K562 (cell line): Measurements from ENCODE around the gene BAIAP2L2. TPM values are rescaled to one million over a fixed set of nuclear protein-coding genes. Genes with fewer than 3 reads are reported as not detected.

Experiments used
- BCOR ChIP-seq: fragments of 450-650 bp; IDR thresholded peaks from 2 replicates; pipeline ENCODE4 v1.6.1; 2016
- EP400 ChIP-seq: fragments of 450-650 bp; IDR thresholded peaks from 2 replicates; pipeline ENCODE4 v1.6.1; 2017; ENCODE audit warnings: antibody characterized with exemption, mild to moderate bottlenecking, moderate library complexity
- KDM1A ChIP-seq, 2 experiments: fragments of 450-650 bp; IDR thresholded peaks; 2 replicates each; pipeline ENCODE4 v1.6.1; 2016; ENCODE audit warnings: mild to moderate bottlenecking in 2 of 2
- RBM25 ChIP-seq: fragments of 200-400 bp; formaldehyde crosslinking; IDR thresholded peaks from 2 replicates; pipeline ENCODE4 v1.6.1; 2018; ENCODE audit warnings: low read length, low read depth, moderate library complexity; ENCODE audit not compliant: severe bottlenecking
- SAFB2 ChIP-seq: fragments of 200-400 bp; formaldehyde crosslinking; IDR thresholded peaks from 2 replicates; pipeline ENCODE4 v1.6.1; 2018; ENCODE audit warnings: borderline replicate concordance, low read length, low read depth, moderate library complexity; ENCODE audit not compliant: severe bottlenecking
- TRIM28 ChIP-seq: fragments of 450-650 bp; IDR thresholded peaks from 2 replicates; pipeline ENCODE4 v1.6.1; 2017
- polyA plus RNA-seq, 8 experiments: library from polyadenylated mRNA; depleted of rRNA in 4 of 8; stranded (reverse) in 5 of 8; unstranded in 3 of 8; fragments of >200 nt; fragmentation: Nextera tagmentation in 2 of 8; fragmentation: Illumina TruSeq in 1 of 8; extraction: Ambion mirVana in 2 of 8; extraction: Trizol in 1 of 8; gene quantifications; 2 replicates each; pipeline versions ENCODE4 v1.2.1 to v1.2.3, GENCODE V29; 2011 to 2014; ENCODE audit warnings: inconsistent platforms in 1 of 8, missing spikeins in 1 of 8
- total RNA-seq, 7 experiments: library from RNA; depleted of rRNA in 6 of 7; stranded (reverse); fragments of >200 nt in 6 of 7; fragmentation: Illumina TruSeq in 2 of 7; extraction: Trizol in 2 of 7; gene quantifications; 2 replicates each; pipeline versions ENCODE4 v1.2.1 to v1.2.3, GENCODE V29; 2011 to 2021; ENCODE audit warnings: low replicate concordance in 1 of 7
- TF ChIP-seq, protein P1 (sequence below): fragments of 450-650 bp; IDR thresholded peaks from 2 replicates; pipeline ENCODE4 v1.6.1; 2016
- TF ChIP-seq, protein P2 (sequence below): fragments of 450-650 bp; formaldehyde crosslinking; IDR thresholded peaks from 2 replicates; pipeline ENCODE4 v1.4.0; 2022; ENCODE audit warnings: missing genetic modification characterization
- TF ChIP-seq, protein P3 (sequence below): IDR thresholded peaks from 2 replicates; pipeline ENCODE4 v1.6.1; 2011; ENCODE audit warnings: borderline replicate concordance, low read depth, mild to moderate bottlenecking, moderate library complexity, low read length; ENCODE audit not compliant: insufficient read depth, poor library complexity, severe bottlenecking
- TF ChIP-seq, protein P4 (sequence below), 2 experiments: fragments of 450-650 bp in 1 of 2; sonication (generic) in 1 of 2; formaldehyde crosslinking in 1 of 2; IDR thresholded peaks; 2 replicates each; pipeline versions ENCODE4 v1.7.1 to v1.9.0; 2016 to 2022; ENCODE audit warnings: inconsistent platforms in 1 of 2, mild to moderate bottlenecking in 1 of 2, missing genetic modification reagents in 1 of 2
- TF ChIP-seq, protein P5 (sequence below), 3 experiments: fragments of 200-800 bp in 1 of 3; sonication (Bioruptor generic) in 1 of 3; sonication (generic) in 1 of 3; formaldehyde crosslinking in 1 of 3; IDR thresholded peaks; 2 replicates each; pipeline versions ENCODE4 v1.6.1 to v1.8.0; 2016 to 2022; ENCODE audit warnings: mild to moderate bottlenecking in 2 of 3, missing compliant biosample characterization in 2 of 3, missing genetic modification characterization in 2 of 3, missing genetic modification reagents in 1 of 3

Gene BAIAP2L2
- total and polyA plus RNA-seq, 9 of the 15 experiments (the other 6 are each of a cell fraction or from before 2014, with no cell fraction given) = 0.04 to 0.22 (median 0.07) TPM; not detected in 4

DNA sequence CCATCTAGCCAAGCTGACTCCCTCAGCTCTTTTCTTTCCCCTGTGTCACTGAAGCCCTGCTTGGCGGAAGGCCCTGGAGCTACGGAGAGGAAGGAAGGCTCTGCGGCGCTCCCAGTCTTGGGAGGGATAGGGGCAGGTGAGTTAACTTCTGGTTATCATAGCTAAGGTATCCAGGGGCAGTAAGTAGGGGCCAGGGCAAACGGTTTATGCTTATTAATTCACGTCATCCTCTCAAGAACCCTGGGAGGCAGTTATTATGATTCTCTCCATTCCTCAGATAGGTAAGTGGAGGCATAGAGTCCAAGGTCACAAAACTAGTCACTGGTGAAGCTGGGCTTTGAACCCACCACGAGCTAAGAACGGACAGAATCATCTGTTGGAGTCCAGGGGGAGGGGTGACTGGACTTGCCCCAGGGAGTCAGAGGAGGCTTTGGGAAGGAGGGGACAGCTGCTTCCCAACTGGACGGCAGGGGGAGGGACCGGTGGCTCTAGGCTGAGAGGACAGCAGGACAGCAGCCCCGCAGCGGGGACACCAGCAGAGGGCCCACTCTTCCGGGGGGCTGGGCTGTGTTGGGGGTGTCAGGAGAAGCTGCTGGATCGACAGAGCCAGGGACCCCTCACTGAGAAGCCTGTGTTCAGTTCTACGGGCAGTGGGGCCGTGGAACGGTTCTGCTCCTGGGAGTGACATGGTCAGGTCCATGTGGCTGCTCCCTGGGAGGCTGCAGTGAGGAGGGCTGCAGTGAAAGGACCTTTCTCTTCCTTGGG is 3.5 kb downstream of the BAIAP2L2 start (continued):
- TF ChIP-seq, protein P1, sequence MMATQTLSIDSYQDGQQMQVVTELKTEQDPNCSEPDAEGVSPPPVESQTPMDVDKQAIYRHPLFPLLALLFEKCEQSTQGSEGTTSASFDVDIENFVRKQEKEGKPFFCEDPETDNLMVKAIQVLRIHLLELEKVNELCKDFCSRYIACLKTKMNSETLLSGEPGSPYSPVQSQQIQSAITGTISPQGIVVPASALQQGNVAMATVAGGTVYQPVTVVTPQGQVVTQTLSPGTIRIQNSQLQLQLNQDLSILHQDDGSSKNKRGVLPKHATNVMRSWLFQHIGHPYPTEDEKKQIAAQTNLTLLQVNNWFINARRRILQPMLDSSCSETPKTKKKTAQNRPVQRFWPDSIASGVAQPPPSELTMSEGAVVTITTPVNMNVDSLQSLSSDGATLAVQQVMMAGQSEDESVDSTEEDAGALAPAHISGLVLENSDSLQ = no peak
- TF ChIP-seq, protein P2, sequence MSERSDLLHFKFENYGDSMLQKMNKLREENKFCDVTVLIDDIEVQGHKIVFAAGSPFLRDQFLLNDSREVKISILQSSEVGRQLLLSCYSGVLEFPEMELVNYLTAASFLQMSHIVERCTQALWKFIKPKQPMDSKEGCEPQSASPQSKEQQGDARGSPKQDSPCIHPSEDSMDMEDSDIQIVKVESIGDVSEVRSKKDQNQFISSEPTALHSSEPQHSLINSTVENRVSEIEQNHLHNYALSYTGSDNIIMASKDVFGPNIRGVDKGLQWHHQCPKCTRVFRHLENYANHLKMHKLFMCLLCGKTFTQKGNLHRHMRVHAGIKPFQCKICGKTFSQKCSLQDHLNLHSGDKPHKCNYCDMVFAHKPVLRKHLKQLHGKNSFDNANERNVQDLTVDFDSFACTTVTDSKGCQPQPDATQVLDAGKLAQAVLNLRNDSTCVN (CRISPR knock-in tag) = no peak
- TF ChIP-seq, protein P3, sequence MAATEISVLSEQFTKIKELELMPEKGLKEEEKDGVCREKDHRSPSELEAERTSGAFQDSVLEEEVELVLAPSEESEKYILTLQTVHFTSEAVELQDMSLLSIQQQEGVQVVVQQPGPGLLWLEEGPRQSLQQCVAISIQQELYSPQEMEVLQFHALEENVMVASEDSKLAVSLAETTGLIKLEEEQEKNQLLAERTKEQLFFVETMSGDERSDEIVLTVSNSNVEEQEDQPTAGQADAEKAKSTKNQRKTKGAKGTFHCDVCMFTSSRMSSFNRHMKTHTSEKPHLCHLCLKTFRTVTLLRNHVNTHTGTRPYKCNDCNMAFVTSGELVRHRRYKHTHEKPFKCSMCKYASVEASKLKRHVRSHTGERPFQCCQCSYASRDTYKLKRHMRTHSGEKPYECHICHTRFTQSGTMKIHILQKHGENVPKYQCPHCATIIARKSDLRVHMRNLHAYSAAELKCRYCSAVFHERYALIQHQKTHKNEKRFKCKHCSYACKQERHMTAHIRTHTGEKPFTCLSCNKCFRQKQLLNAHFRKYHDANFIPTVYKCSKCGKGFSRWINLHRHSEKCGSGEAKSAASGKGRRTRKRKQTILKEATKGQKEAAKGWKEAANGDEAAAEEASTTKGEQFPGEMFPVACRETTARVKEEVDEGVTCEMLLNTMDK = peak; percentile 19
- peak; percentile 18 to 43; a peak in 1 of 4 replicates for TF ChIP-seq KDM1A (IDR thresholded peaks at IDR 0.05)
- no peak for TF ChIP-seq SAFB2
- TF ChIP-seq EP400 = no peak
- peak; percentile 49 for TF ChIP-seq RBM25
- TF ChIP-seq, protein P4, sequence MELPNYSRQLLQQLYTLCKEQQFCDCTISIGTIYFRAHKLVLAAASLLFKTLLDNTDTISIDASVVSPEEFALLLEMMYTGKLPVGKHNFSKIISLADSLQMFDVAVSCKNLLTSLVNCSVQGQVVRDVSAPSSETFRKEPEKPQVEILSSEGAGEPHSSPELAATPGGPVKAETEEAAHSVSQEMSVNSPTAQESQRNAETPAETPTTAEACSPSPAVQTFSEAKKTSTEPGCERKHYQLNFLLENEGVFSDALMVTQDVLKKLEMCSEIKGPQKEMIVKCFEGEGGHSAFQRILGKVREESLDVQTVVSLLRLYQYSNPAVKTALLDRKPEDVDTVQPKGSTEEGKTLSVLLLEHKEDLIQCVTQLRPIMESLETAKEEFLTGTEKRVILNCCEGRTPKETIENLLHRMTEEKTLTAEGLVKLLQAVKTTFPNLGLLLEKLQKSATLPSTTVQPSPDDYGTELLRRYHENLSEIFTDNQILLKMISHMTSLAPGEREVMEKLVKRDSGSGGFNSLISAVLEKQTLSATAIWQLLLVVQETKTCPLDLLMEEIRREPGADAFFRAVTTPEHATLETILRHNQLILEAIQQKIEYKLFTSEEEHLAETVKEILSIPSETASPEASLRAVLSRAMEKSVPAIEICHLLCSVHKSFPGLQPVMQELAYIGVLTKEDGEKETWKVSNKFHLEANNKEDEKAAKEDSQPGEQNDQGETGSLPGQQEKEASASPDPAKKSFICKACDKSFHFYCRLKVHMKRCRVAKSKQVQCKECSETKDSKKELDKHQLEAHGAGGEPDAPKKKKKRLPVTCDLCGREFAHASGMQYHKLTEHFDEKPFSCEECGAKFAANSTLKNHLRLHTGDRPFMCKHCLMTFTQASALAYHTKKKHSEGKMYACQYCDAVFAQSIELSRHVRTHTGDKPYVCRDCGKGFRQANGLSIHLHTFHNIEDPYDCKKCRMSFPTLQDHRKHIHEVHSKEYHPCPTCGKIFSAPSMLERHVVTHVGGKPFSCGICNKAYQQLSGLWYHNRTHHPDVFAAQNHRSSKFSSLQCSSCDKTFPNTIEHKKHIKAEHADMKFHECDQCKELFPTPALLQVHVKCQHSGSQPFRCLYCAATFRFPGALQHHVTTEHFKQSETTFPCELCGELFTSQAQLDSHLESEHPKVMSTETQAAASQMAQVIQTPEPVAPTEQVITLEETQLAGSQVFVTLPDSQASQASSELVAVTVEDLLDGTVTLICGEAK (IDR thresholded peaks at IDR 0.05) = no peak
- TF ChIP-seq, protein P4 (CRISPR knock-in tag; IDR thresholded peaks at IDR 0.05) = no peak
- peak; percentile 76 for TF ChIP-seq BCOR
- no peak for TF ChIP-seq TRIM28
- TF ChIP-seq, protein P5, sequence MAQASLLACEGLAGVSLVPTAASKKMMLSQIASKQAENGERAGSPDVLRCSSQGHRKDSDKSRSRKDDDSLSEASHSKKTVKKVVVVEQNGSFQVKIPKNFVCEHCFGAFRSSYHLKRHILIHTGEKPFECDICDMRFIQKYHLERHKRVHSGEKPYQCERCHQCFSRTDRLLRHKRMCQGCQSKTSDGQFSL (CRISPR knock-in tag; IDR thresholded peaks at IDR 0.05) = no peak
- TF ChIP-seq, protein P5 (tag; IDR thresholded peaks at IDR 0.05) = no peak
